Heart right ventricle (tissue), 16 donors: ENCODE data around the gene TUBGCP5. TPM values are rescaled to one million over a fixed set of nuclear protein-coding genes. Genes with fewer than 3 reads are reported as not detected.

ENCODE experiments used
- ATAC-seq, 8 donors: fragments of 200-7000 bp; cut with Tn5 transposase; one replicate each; pipeline ENCODE4 v1.9.1; 2020; ENCODE audit warnings: mild to moderate bottlenecking in 8 of 8, moderate library complexity in 8 of 8, moderate number of reproducible peaks in 1 of 8
- DNase-seq, 2 donors: peaks; one replicate each; pipeline ENCODE4 v3.0.0-alpha.2; 2020
- H3K27ac ChIP-seq, 10 donors: fragments of 200-600 bp; sonication (generic) in 2 of 10; one replicate each; pipeline versions ENCODE4 v1.5.0 to v1.8.0; 2020 to 2022; ENCODE audit warnings: mild to moderate bottlenecking in 3 of 10
- H3K27me3 ChIP-seq, 7 donors: fragments of 200-600 bp; one replicate each; pipeline ENCODE4 v1.8.0; 2021 to 2022; ENCODE audit warnings: mild to moderate bottlenecking in 2 of 7
- H3K36me3 ChIP-seq, 9 donors: fragments of 200-600 bp; sonication (generic) in 1 of 9; one replicate each; pipeline versions ENCODE4 v1.5.0 to v1.8.0; 2020 to 2022; ENCODE audit warnings: mild to moderate bottlenecking in 2 of 9
- H3K4me1 ChIP-seq, 9 donors: fragments of 200-600 bp; sonication (generic) in 1 of 9; one replicate each; pipeline versions ENCODE4 v1.5.0 to v1.8.0; 2020 to 2022; ENCODE audit warnings: mild to moderate bottlenecking in 4 of 9
- H3K4me3 ChIP-seq, 10 donors: fragments of 200-600 bp; sonication (generic) in 2 of 10; one replicate each; pipeline versions ENCODE4 v1.5.0 to v1.8.0; 2020 to 2022; ENCODE audit warnings: mild to moderate bottlenecking in 7 of 10, moderate library complexity in 2 of 10
- H3K9me3 ChIP-seq, 11 donors: fragments of 200-600 bp in 10 of 11; sonication (generic) in 2 of 11; one replicate each; pipeline versions ENCODE4 v1.5.0 to v1.8.0; 2013 to 2022; ENCODE audit warnings: mild to moderate bottlenecking in 2 of 11, control low read depth in 1 of 11, moderate library complexity in 1 of 11
- WGBS, 2 donors: extraction: QIAGEN DNeasy Blood & Tissue Kit; methylation state at CpG; one replicate each; pipeline ENCODE4 v1.1.7; 2013; ENCODE audit warnings: inconsistent platforms in 1 of 2; 5-methylcytosine and 5-hydroxymethylcytosine counted together
- intact Hi-C, 10 donors: fragments of 100-400 bp; cut with DNase I; formaldehyde crosslinking; loops; one replicate each; pipeline versions ENCODE4 v1.11.1 to v1.14.2; 2022
- polyA plus RNA-seq, 2 donors: library from polyadenylated mRNA; stranded (reverse); fragments of 200-250 nt; gene quantifications; one replicate each; pipeline ENCODE4 v1.2.3, GENCODE V29; 2013
- total RNA-seq, 10 donors: library from RNA; stranded (reverse); fragmentation: NEBNext Ultra II Directional in 3 of 10; extraction: Animal tissue kit (Norgen Biotek cat#: 25700) in 3 of 10; gene quantifications; one replicate each; pipeline versions ENCODE4 v1.2.1 to v1.2.4, GENCODE V29; 2021 to 2023
- TF ChIP-seq, protein P1 (sequence below), 9 donors: fragments of 200-600 bp; sonication (generic) in 2 of 9; IDR thresholded peaks; one replicate each; pipeline versions ENCODE4 v1.5.0 to v1.8.0; 2021 to 2022; ENCODE audit warnings: antibody characterized with exemption in 9 of 9, mild to moderate bottlenecking in 5 of 9, moderate library complexity in 1 of 9
- donor health status: Arrhythmogenic right ventricular cardiomyopathy.
- donor health status: ischemic (EF 13 %, LVEDD 7.1; RV severe dilation, severe dysfunction).
- donor health status: healthy with polysubstance abuse.
- donor health status: DM: no; HTN: yes; CAD: no.
- donor health status: DM: no; HTN: no; CAD: no.
- donor health status: ischemic (EF 25% LVEDD 6.9; RV normal size, moderate dysfunction).
- donor health status: ischemic (EF 25% LVEDD 5.7; RV mildly dilated, moderate dysfunction).
- donor health status: healthy.
- donor health status: DM: yes; HTN: yes; CAD: no.
- donor health status: Ischemic cardiomyopathy.
- donor health status: ischemic (EF 35%, LVEDD 5.7; RV mildly dilated, moderate dysfunction).
- donor health status: nonischemic (EF 11% LVEDD 7.7; RV severe dilation, severe dysfunction).
- donor health status: DM: yes; HTN: yes; CAD: no.
- donor health status: PGD.
- donor health status: ischemic (EF 29% LVEDD 5.4; RV normal size, mild dysfunction).
- donor health status: nonischemic (EF 23%, LVEDD 6.1; RV moderate dilation, normal function).

The TUBGCP5 gene
- total and polyA plus RNA-seq, 12 donors = 3.8 to 17.3 (median 13.2) TPM

DNA sequence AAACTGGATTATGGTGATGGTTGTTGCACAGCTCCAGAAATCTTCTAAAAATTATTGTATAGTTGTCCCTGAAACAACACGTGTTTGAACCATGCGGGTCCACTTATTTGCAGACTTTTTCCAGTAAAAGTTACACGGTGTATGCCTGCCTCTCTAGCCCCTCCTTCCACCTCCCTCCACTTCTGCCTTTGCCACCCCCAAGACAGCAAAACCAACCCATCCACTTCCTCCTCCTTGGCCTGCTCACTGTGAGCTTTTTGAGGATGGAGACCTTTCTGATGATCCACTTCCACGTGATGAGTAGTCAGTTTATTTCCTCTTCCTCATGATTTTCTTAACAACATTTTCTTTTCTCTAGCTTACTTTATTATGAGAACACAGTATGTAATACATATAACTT lies 64.6 kb downstream of the TUBGCP5 start:
- WGBS, 2 donors = 68 to 75% methylated on average over 4 of the region's 4 CpGs
- Histone ChIP-seq H3K27me3 (peaks cover 0 to 6% (median 0%) of the 10 kb centered on the region in 7 donors), H3K27ac (peak overlapping the region in 2 of 10 donors; percentile 15 to 59), H3K36me3 (peaks cover 0 to 5% (median 0%) of the 10 kb centered on the region in 9 donors), H3K4me3 (no peak overlapping the region), H3K9me3 (peaks cover 0 to 12% (median 0%) of the 10 kb centered on the region in 11 donors), H3K4me1 (peaks cover 3 to 55% (median 22%) of the 10 kb centered on the region in 9 donors)
- DNase-seq = no peak
- intact Hi-C loops = loop anchor here in 2 of 10 donors (5.0 to 10.0 kb wide), 2 partner anchors 47 to 60 kb away; no protein-coding TSS in a partner anchor
- TF ChIP-seq, protein P1, sequence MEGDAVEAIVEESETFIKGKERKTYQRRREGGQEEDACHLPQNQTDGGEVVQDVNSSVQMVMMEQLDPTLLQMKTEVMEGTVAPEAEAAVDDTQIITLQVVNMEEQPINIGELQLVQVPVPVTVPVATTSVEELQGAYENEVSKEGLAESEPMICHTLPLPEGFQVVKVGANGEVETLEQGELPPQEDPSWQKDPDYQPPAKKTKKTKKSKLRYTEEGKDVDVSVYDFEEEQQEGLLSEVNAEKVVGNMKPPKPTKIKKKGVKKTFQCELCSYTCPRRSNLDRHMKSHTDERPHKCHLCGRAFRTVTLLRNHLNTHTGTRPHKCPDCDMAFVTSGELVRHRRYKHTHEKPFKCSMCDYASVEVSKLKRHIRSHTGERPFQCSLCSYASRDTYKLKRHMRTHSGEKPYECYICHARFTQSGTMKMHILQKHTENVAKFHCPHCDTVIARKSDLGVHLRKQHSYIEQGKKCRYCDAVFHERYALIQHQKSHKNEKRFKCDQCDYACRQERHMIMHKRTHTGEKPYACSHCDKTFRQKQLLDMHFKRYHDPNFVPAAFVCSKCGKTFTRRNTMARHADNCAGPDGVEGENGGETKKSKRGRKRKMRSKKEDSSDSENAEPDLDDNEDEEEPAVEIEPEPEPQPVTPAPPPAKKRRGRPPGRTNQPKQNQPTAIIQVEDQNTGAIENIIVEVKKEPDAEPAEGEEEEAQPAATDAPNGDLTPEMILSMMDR (IDR thresholded peaks at IDR 0.05) = no peak
- peak in 3 of 8 donors; percentile 32 to 36 (median 35) for ATAC-seq

DNA sequence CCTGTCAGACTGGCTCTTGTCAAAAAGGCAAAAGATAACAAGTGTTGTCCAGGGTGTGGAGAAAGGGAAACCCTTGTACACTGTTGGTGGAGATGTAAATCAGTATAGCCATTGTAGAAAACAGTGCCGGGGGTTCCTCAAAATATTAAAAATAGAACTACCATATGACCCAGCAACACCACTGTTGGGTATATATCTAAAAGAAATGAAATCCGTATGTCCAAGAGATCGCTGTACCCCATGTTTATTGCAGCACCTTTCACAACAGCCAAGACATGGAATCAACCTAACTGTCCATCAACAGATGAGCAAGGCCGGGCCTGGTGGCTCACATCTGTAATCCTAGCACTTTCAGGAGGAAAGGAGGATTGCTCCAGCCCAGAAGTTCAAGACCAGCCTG lies 65.4 kb downstream of the TUBGCP5 start:
- H3K9me3 ChIP-seq = peaks cover 0 to 19% (median 0%) of the 10 kb centered on the region in 11 donors
- ATAC-seq (no peak), DNase-seq (no peak)
- intact Hi-C loops = loop anchor here in 1 of 10 donors (10.0 kb wide), 1 partner anchor 59 kb away; no protein-coding TSS in a partner anchor
- TF ChIP-seq, protein P1 (IDR thresholded peaks at IDR 0.05) = no peak
- H3K36me3 ChIP-seq = peaks cover 0 to 5% (median 0%) of the 10 kb centered on the region in 9 donors
- H3K4me3 ChIP-seq = no peak overlapping the region
- H3K4me1 ChIP-seq = peaks cover 3 to 57% (median 23%) of the 10 kb centered on the region in 9 donors
- H3K27ac ChIP-seq = peak overlapping the region in 1 of 10 donors; percentile 12
- WGBS, 2 donors = 70 to 78% methylated on average over 4 of the region's 4 CpGs
- H3K27me3 ChIP-seq = peaks cover 0 to 2% (median 0%) of the 10 kb centered on the region in 7 donors

DNA sequence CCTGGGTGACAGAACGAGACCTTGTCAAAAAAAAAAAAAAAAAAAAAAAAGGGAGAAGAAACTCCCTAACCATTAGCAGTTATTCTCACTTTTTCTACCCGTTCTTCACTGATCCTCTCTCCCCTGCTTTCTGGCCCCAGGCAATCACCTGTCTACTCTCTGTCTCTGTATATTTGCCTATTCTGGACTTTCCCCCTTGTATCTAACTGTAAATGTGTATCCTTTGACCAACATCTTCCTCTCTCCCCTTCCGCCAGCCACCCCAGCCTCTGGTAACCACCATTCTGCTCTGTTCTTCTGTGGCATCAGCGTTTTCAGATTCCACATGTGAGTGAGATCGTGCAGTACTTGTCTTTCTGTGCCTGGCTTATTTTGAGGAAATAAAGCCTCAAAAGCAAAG lies 66.1 kb downstream of the TUBGCP5 start:
- 75 to 79% methylated on average over 5 of the region's 5 CpGs for WGBS, 2 donors
- peaks cover 0 to 19% (median 0%) of the 10 kb centered on the region in 11 donors for H3K9me3 ChIP-seq
- H3K36me3 ChIP-seq = peaks cover 0 to 5% (median 0%) of the 10 kb centered on the region in 9 donors
- DNase-seq (no peak), ATAC-seq (peak in 3 of 8 donors; percentile 28 to 63 (median 51))
- no peak overlapping the region for H3K4me3 ChIP-seq
- peaks cover 0 to 57% (median 24%) of the 10 kb centered on the region in 9 donors for H3K4me1 ChIP-seq
- intact Hi-C loops = loop anchor here in 1 of 10 donors (10.0 kb wide), 1 partner anchor 58 kb away; no protein-coding TSS in a partner anchor
- no peaks in the 10 kb centered on the region for H3K27me3 ChIP-seq
- H3K27ac ChIP-seq = peak overlapping the region in 1 of 10 donors; percentile 12
- TF ChIP-seq, protein P1 (IDR thresholded peaks at IDR 0.05) = no peak

DNA sequence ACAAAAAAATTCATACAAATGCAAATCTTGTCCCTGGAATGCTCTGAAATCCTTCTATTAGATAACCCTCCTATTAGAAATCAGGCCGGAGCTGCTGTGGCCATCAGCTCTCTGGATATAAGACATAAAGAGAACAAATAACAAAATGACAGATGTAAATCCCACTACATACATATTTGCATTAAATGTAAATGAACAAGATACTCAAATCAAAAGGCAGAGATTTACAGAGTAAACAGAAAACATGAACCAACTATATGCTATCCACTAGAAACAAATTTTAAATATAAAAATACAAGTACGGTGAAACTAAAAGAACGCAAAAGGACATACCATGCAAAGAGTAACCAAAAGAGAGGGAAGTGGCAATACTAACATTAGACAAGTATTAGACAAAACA lies 69.9 kb downstream of the TUBGCP5 start:
- Histone ChIP-seq H3K27me3 (no peaks in the 10 kb centered on the region), H3K4me3 (no peak overlapping the region), H3K9me3 (peaks cover 0 to 19% (median 0%) of the 10 kb centered on the region in 11 donors), H3K4me1 (peaks cover 2 to 52% (median 36%) of the 10 kb centered on the region in 9 donors), H3K36me3 (peaks cover 0 to 10% (median 0%) of the 10 kb centered on the region in 9 donors), H3K27ac (no peak overlapping the region)
- WGBS, 2 donors = 96 to 98% methylated on average over 3 of the region's 3 CpGs
- intact Hi-C loops = loop anchor here in 1 of 10 donors (10.0 kb wide), 1 partner anchor 55 kb away; no protein-coding TSS in a partner anchor
- no peak for ATAC-seq
- DNase-seq = no peak
- TF ChIP-seq, protein P1 (IDR thresholded peaks at IDR 0.05) = no peak
